ENCODE data around the gene MORN1.

MORN1 gene

DNA sequence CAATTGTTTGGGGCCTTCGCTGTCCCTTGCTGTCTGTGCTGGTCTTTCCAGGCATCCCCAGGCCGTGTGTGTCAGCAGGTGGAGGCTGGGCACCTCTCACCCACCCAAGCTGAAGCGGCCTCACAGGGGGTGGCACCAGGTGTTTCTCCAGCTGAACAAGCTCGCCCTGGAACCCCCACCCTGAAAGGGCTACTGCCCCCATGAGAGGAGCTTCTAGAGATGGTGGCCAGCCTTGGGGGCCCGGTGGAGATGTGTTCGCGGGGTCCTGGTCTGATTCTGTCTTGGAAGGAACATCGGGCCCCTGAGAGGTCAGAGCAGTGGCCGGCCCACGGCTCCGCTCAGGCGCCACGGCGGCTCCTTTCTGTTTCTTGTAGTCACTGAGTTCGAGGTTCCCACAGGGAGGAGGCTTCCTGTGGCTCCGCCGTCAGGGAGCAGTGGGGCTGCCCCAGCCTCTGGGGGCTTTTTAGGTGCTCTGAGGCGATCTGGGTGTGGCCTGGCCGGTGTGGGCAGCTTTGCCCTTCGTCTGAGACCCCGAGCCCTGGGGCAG, 116.4 kb downstream of the MORN1 start:
- no peak for DNase-seq (ENCODE audit: low read depth in 1 of 2, low spot score in 1 of 2)
- no peak overlapping the region for H3K4me3 ChIP-seq (replicated peaks; ENCODE audit: insufficient read depth, low read length)
- no peak overlapping the region for H3K27ac ChIP-seq (replicated peaks)
- H3K27me3 ChIP-seq (ENCODE audit: insufficient read depth, poor library complexity, severe bottlenecking) = no peaks in the 10 kb centered on the region
- TF ChIP-seq REST (IDR thresholded peaks at IDR 0.05; ENCODE audit: insufficient replicate concordance, low read depth) (no peak), SPI1 (IDR thresholded peaks at IDR 0.05; ENCODE audit: borderline replicate concordance, low read depth) (no peak), POLR2AphosphoS5 (IDR thresholded peaks at IDR 0.05; ENCODE audit: low read depth) (no peak), GABPA (IDR thresholded peaks at IDR 0.05; ENCODE audit: low read depth) (no peak)
- TF ChIP-seq, protein P1, sequence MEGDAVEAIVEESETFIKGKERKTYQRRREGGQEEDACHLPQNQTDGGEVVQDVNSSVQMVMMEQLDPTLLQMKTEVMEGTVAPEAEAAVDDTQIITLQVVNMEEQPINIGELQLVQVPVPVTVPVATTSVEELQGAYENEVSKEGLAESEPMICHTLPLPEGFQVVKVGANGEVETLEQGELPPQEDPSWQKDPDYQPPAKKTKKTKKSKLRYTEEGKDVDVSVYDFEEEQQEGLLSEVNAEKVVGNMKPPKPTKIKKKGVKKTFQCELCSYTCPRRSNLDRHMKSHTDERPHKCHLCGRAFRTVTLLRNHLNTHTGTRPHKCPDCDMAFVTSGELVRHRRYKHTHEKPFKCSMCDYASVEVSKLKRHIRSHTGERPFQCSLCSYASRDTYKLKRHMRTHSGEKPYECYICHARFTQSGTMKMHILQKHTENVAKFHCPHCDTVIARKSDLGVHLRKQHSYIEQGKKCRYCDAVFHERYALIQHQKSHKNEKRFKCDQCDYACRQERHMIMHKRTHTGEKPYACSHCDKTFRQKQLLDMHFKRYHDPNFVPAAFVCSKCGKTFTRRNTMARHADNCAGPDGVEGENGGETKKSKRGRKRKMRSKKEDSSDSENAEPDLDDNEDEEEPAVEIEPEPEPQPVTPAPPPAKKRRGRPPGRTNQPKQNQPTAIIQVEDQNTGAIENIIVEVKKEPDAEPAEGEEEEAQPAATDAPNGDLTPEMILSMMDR (IDR thresholded peaks at IDR 0.05; ENCODE audit: insufficient read depth, low read length) = no peak

GRCh38 chr1:2274231-2274928, 117.0 kb downstream of the MORN1 start:
- no peak overlapping the region for H3K27ac ChIP-seq (replicated peaks)
- H3K4me3 ChIP-seq (replicated peaks; ENCODE audit: insufficient read depth, low read length) = no peak overlapping the region
- no peak for TF ChIP-seq POLR2AphosphoS5 (IDR thresholded peaks at IDR 0.05; ENCODE audit: low read depth)
- no peak for TF ChIP-seq GABPA (IDR thresholded peaks at IDR 0.05; ENCODE audit: low read depth)
- no peak for TF ChIP-seq SPI1 (IDR thresholded peaks at IDR 0.05; ENCODE audit: borderline replicate concordance, low read depth)
- TF ChIP-seq, protein P1 (IDR thresholded peaks at IDR 0.05; ENCODE audit: insufficient read depth, low read length) = no peak
- TF ChIP-seq REST (IDR thresholded peaks at IDR 0.05; ENCODE audit: insufficient replicate concordance, low read depth) = no peak
- no peak for DNase-seq (ENCODE audit: low read depth in 1 of 2, low spot score in 1 of 2)
- H3K27me3 ChIP-seq (ENCODE audit: insufficient read depth, poor library complexity, severe bottlenecking) = no peaks in the 10 kb centered on the region

DNA sequence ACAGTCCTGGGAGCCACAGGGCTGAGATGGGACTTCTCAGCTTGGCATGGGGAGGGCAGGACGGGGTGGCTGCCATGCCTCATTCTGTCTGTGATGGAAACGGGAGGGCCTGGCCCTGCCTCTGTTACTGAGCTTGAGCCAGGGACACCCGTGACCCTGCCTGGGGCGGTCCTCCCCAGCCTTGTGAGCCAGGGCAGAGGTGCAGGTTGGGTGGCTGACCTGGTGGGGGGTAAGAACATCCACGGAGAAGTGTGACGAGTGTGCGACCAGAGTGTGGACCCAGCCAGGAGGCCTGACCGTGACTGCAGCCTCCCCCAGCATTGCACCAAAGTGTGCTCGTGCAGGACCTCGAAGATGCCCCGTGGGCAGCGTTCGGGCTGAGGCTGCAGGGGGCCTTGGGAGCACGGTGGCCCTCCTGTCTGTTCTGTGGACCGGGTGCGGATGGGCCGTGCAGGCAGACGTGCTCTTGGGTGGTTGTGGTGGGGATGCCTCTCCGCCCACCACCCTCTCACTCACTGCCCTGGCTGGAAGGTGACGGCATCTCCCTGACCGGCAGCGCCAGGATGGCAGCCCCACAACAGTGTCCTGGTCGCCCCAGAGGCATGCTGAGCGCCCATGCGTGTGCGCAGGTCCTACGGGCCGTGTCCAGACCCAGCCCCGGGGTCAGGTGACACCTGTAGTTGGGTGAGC, 117.8 kb downstream of the MORN1 start:
- DNase-seq (ENCODE audit: low read depth in 1 of 2, low spot score in 1 of 2) = no peak
- H3K27me3 ChIP-seq (ENCODE audit: insufficient read depth, poor library complexity, severe bottlenecking) = no peaks in the 10 kb centered on the region
- no peak overlapping the region for H3K27ac ChIP-seq (replicated peaks)
- no peak for TF ChIP-seq POLR2AphosphoS5 (IDR thresholded peaks at IDR 0.05; ENCODE audit: low read depth)
- TF ChIP-seq, protein P1 (IDR thresholded peaks at IDR 0.05; ENCODE audit: insufficient read depth, low read length) = no peak
- no peak for TF ChIP-seq REST (IDR thresholded peaks at IDR 0.05; ENCODE audit: insufficient replicate concordance, low read depth)
- TF ChIP-seq SPI1 (IDR thresholded peaks at IDR 0.05; ENCODE audit: borderline replicate concordance, low read depth) = no peak
- no peak for TF ChIP-seq GABPA (IDR thresholded peaks at IDR 0.05; ENCODE audit: low read depth)
- no peak overlapping the region for H3K4me3 ChIP-seq (replicated peaks; ENCODE audit: insufficient read depth, low read length)

All from HL-60 (cell line).